HEK293 (cell line): Measurements from ENCODE around the gene COA5.

Experiments
- CTCF ChIA-PET: fragments of 350-600 bp; formaldehyde crosslinking; extraction: SDS; loops from one replicate; lab custom pipeline; 2021; ENCODE audit warnings: antibody characterized with exemption; lab: Yijun Ruan, JAX
- POLR2A ChIA-PET: fragments of 300-600 bp; formaldehyde crosslinking; extraction: SDS; loops from one replicate; lab custom pipeline; 2020; ENCODE audit warnings: antibody characterized with exemption, inconsistent platforms; lab: Yijun Ruan, JAX
- H3K27ac ChIP-seq: fragments of 200-500 bp; sonication (Bioruptor generic); 2 replicates; pipeline ENCODE4 v1.5.1; 2014; ENCODE audit warnings: low read depth, low read length, control low read depth, inconsistent platforms; ENCODE audit errors: extremely low read depth
- H3K36me3 ChIP-seq, 2 experiments: fragments of 200-500 bp in 1 of 2; sonication (Bioruptor generic) in 1 of 2; 1 replicate in 1 of 2; 2 replicates in 1 of 2; pipeline ENCODE4 v1.5.1; 2014 to 2017; ENCODE audit warnings: inconsistent platforms in 2 of 2, low read length in 2 of 2; ENCODE audit not compliant: control insufficient read depth in 2 of 2, insufficient read depth in 1 of 2
- H3K4me1 ChIP-seq: fragments of 200-500 bp; sonication (Bioruptor generic); 2 replicates; pipeline ENCODE4 v1.5.1; 2014; ENCODE audit warnings: mild to moderate bottlenecking, low read length, inconsistent platforms; ENCODE audit not compliant: control insufficient read depth, insufficient read depth
- H3K4me3 ChIP-seq: 2 replicates; pipeline ENCODE4 v1.5.1; 2011; ENCODE audit warnings: low read depth, mild to moderate bottlenecking, control low read depth, low read length, moderate library complexity
- H3K9me3 ChIP-seq: fragments of 200-500 bp; sonication (Bioruptor generic); 2 replicates; pipeline ENCODE4 v1.5.1; 2014; ENCODE audit warnings: low read depth, low read length, inconsistent platforms; ENCODE audit not compliant: control insufficient read depth, insufficient read depth
- KLF7 ChIP-seq: fragments of 450-650 bp; formaldehyde crosslinking; IDR thresholded peaks from 2 replicates; pipeline ENCODE4 v1.5.1; 2016; ENCODE audit warnings: missing biosample characterization, missing genetic modification characterization, borderline replicate concordance
- KLF8 ChIP-seq: fragments of 450-650 bp; formaldehyde crosslinking; IDR thresholded peaks from 2 replicates; pipeline ENCODE4 v1.5.1; 2016; ENCODE audit warnings: missing biosample characterization, missing genetic modification characterization
- PRDM10 ChIP-seq: fragments of 450-650 bp; formaldehyde crosslinking; IDR thresholded peaks from 2 replicates; pipeline ENCODE4 v1.5.1; 2016; ENCODE audit warnings: missing biosample characterization, missing genetic modification characterization
- SCRT2 ChIP-seq: fragments of 450-650 bp; formaldehyde crosslinking; IDR thresholded peaks from 2 replicates; pipeline ENCODE4 v1.5.1; 2016; ENCODE audit warnings: missing biosample characterization, missing genetic modification characterization
- ZBTB1 ChIP-seq: fragments of 450-650 bp; formaldehyde crosslinking; IDR thresholded peaks from 2 replicates; pipeline ENCODE4 v1.5.1; 2016; ENCODE audit warnings: missing biosample characterization, missing genetic modification characterization
- ZBTB49 ChIP-seq: fragments of 450-650 bp; formaldehyde crosslinking; IDR thresholded peaks from 2 replicates; pipeline ENCODE4 v1.5.1; 2016; ENCODE audit warnings: missing biosample characterization, missing genetic modification characterization, low read depth
- ZBTB6 ChIP-seq: fragments of 450-650 bp; formaldehyde crosslinking; IDR thresholded peaks from 2 replicates; pipeline ENCODE4 v1.5.1; 2017; ENCODE audit warnings: missing biosample characterization, missing genetic modification characterization
- ZNF19 ChIP-seq: fragments of 450-650 bp; formaldehyde crosslinking; IDR thresholded peaks from 2 replicates; pipeline ENCODE4; 2016; ENCODE audit warnings: missing biosample characterization, missing genetic modification characterization, low read depth
- ZNF302 ChIP-seq: fragments of 450-650 bp; formaldehyde crosslinking; IDR thresholded peaks from 2 replicates; pipeline ENCODE4 v1.5.1; 2016; ENCODE audit warnings: missing biosample characterization, missing genetic modification characterization, low read depth
- ZNF37A ChIP-seq: fragments of 450-650 bp; IDR thresholded peaks from 2 replicates; pipeline ENCODE4 v1.5.1; 2018; ENCODE audit warnings: missing biosample characterization, missing genetic modification characterization
- ZNF391 ChIP-seq: fragments of 450-650 bp; formaldehyde crosslinking; IDR thresholded peaks from 2 replicates; pipeline ENCODE4 v1.5.1; 2016; ENCODE audit warnings: low read depth, missing biosample characterization, missing genetic modification characterization, borderline replicate concordance
- ZNF521 ChIP-seq: fragments of 450-650 bp; formaldehyde crosslinking; IDR thresholded peaks from 2 replicates; pipeline ENCODE4 v1.5.1; 2017; ENCODE audit warnings: missing biosample characterization, mild to moderate bottlenecking, missing genetic modification characterization
- ZNF654 ChIP-seq: fragments of 450-650 bp; formaldehyde crosslinking; IDR thresholded peaks from 2 replicates; pipeline ENCODE4 v1.5.1; 2016; ENCODE audit warnings: low read depth, missing biosample characterization, missing genetic modification characterization
- ZNF660 ChIP-seq: fragments of 450-650 bp; IDR thresholded peaks from 2 replicates; pipeline ENCODE4 v1.5.1; 2018; ENCODE audit warnings: missing biosample characterization, mild to moderate bottlenecking, missing genetic modification characterization
- ZNF707 ChIP-seq: fragments of 450-650 bp; formaldehyde crosslinking; IDR thresholded peaks from 2 replicates; pipeline ENCODE4 v1.5.1; 2016; ENCODE audit warnings: missing biosample characterization, missing genetic modification characterization
- TF ChIP-seq, protein P1 (sequence below): fragments of 450-650 bp; formaldehyde crosslinking; IDR thresholded peaks from 2 replicates; pipeline ENCODE4 v1.5.1; 2016; ENCODE audit warnings: missing biosample characterization, missing genetic modification characterization

COA5 gene

GRCh38 chr2:98632351-98632750 lies 24.0 kb upstream of the COA5 start:
- CTCF ChIA-PET, result no interaction called here
- Histone ChIP-seq H3K4me3 (no peak overlapping the region), H3K27ac (no peak overlapping the region), H3K4me1 (no peaks in the 10 kb centered on the region), H3K9me3 (no peaks in the 10 kb centered on the region), H3K36me3 (peaks cover 0 to 13% of the 10 kb centered on the region in 2 experiments; a peak in 2 of 3 replicates)
- POLR2A ChIA-PET, result no interaction called here
- no peak for TF ChIP-seq ZNF391 (tag by site-specific recombination)
- no peak for TF ChIP-seq KLF7 (tag by site-specific recombination)
- no peak for TF ChIP-seq ZNF707
- no peak for TF ChIP-seq ZBTB49 (tag by site-specific recombination)
- no peak for TF ChIP-seq KLF8 (tag by site-specific recombination)
- TF ChIP-seq ZNF302 (tag by site-specific recombination), result no peak
- TF ChIP-seq PRDM10 (tag by site-specific recombination), result no peak
- no peak for TF ChIP-seq ZNF660 (tag by site-specific recombination)
- TF ChIP-seq, protein P1, sequence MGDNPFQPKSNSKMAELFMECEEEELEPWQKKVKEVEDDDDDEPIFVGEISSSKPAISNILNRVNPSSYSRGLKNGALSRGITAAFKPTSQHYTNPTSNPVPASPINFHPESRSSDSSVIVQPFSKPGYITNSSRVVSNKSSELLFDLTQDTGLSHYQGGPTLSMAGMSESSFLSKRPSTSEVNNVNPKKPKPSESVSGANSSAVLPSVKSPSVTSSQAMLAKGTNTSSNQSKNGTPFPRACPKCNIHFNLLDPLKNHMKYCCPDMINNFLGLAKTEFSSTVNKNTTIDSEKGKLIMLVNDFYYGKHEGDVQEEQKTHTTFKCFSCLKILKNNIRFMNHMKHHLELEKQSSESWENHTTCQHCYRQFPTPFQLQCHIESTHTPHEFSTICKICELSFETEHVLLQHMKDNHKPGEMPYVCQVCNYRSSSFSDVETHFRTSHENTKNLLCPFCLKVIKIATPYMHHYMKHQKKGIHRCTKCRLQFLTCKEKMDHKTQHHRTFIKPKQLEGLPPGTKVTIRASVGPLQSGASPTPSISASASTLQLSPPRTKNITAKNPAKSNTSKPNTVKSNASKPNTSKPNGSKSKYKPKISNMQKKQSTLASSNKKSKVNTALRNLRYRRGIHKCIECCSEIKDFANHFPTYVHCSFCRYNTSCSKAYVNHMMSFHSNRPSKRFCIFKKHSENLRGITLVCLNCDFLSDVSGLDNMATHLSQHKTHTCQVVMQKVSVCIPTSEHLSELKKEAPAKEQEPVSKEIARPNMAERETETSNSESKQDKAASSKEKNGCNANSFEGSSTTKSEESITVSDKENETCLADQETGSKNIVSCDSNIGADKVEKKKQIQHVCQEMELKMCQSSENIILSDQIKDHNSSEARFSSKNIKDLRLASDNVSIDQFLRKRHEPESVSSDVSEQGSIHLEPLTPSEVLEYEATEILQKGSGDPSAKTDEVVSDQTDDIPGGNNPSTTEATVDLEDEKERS (tag by site-specific recombination), result no peak
- no peak for TF ChIP-seq ZBTB6 (tag by site-specific recombination)
- no peak for TF ChIP-seq ZNF521 (tag by site-specific recombination)
- TF ChIP-seq ZNF19 (tag by site-specific recombination), result no peak
- TF ChIP-seq SCRT2, result no peak
- TF ChIP-seq ZBTB1 (tag by site-specific recombination), result no peak
- TF ChIP-seq ZNF654, result no peak
- no peak for TF ChIP-seq ZNF37A (tag by site-specific recombination)
